ENCODE measurements around the gene CLEC4G.
A peak's percentile ranks its signal among the peaks of the same experiment; 100 is the strongest.

CLEC4G gene

GRCh38 chr19:7687177-7687576 is 44.7 kb downstream of the CLEC4G start:
- TF ChIP-seq CEBPB (IDR thresholded peaks at IDR 0.05) (no peak), EP300 (IDR thresholded peaks at IDR 0.05; ENCODE audit: borderline replicate concordance) (no peak), RAD21 (IDR thresholded peaks at IDR 0.05; ENCODE audit: low read depth) (no peak), EGR1 (IDR thresholded peaks at IDR 0.05) (no peak), REST (IDR thresholded peaks at IDR 0.05; ENCODE audit: low read depth) (no peak), TAF1 (IDR thresholded peaks at IDR 0.05; ENCODE audit: low read depth) (no peak), YY1 (IDR thresholded peaks at IDR 0.05; ENCODE audit: low read depth) (no peak), MAX (IDR thresholded peaks at IDR 0.05) (no peak), TEAD4 (IDR thresholded peaks at IDR 0.05) (no peak), TCF12 (IDR thresholded peaks at IDR 0.05; ENCODE audit: low read depth) (no peak), ZBTB7A (IDR thresholded peaks at IDR 0.05; ENCODE audit: low read depth) (no peak), USF1 (IDR thresholded peaks at IDR 0.05) (no peak), CREB1 (IDR thresholded peaks at IDR 0.05; ENCODE audit: low read depth) (no peak)

GRCh38 chr19:7685546-7686445 is 46.1 kb downstream of the CLEC4G start:
- 0 out of 2 replicates have a peak, but pooled peaks have one; percentile 42 for TF ChIP-seq ZBTB7A (IDR thresholded peaks at IDR 0.05; ENCODE audit: low read depth)
- TF ChIP-seq TAF1 (IDR thresholded peaks at IDR 0.05; ENCODE audit: low read depth): no peak

GRCh38 chr19:7682175-7682855 is 49.6 kb downstream of the CLEC4G start:
- TF ChIP-seq NFIC (IDR thresholded peaks at IDR 0.05) (no peak), ZBTB7A (IDR thresholded peaks at IDR 0.05; ENCODE audit: low read depth) (no peak), EP300 (IDR thresholded peaks at IDR 0.05; ENCODE audit: borderline replicate concordance) (no peak), TCF12 (IDR thresholded peaks at IDR 0.05; ENCODE audit: low read depth) (no peak), FOXM1 (IDR thresholded peaks at IDR 0.05; ENCODE audit: borderline replicate concordance, low read depth) (no peak), RAD21 (IDR thresholded peaks at IDR 0.05; ENCODE audit: low read depth) (no peak), MAX (IDR thresholded peaks at IDR 0.05) (no peak), TEAD4 (IDR thresholded peaks at IDR 0.05) (no peak), YY1 (IDR thresholded peaks at IDR 0.05; ENCODE audit: low read depth) (no peak)

- peak; percentile 9; the same call in 1 of the 2 replicates for TF ChIP-seq RAD21 (IDR thresholded peaks at IDR 0.05; ENCODE audit: low read depth)
- no peak for TF ChIP-seq USF1 (IDR thresholded peaks at IDR 0.05)
- peak; percentile 85 for TF ChIP-seq CEBPB (IDR thresholded peaks at IDR 0.05)
These were observed 50.4 kb downstream of the CLEC4G start for GRCh38 chr19:7681340-7682174.

- TF ChIP-seq TAF1 (IDR thresholded peaks at IDR 0.05; ENCODE audit: low read depth): peak; percentile 58; the same call in 1 of the 2 replicates
- TF ChIP-seq NFIC (IDR thresholded peaks at IDR 0.05): no peak
- no peak for TF ChIP-seq TEAD4 (IDR thresholded peaks at IDR 0.05)
- TF ChIP-seq REST (IDR thresholded peaks at IDR 0.05; ENCODE audit: low read depth): no peak
- TF ChIP-seq USF1 (IDR thresholded peaks at IDR 0.05): no peak
- TF ChIP-seq ZBTB7A (IDR thresholded peaks at IDR 0.05; ENCODE audit: low read depth): peak; percentile 98
- TF ChIP-seq RAD21 (IDR thresholded peaks at IDR 0.05; ENCODE audit: low read depth): peak; percentile 84
- TF ChIP-seq YY1 (IDR thresholded peaks at IDR 0.05; ENCODE audit: low read depth): peak; percentile 64; the same call in 1 of the 2 replicates
- no peak for TF ChIP-seq FOXM1 (IDR thresholded peaks at IDR 0.05; ENCODE audit: borderline replicate concordance, low read depth)
- TF ChIP-seq EGR1 (IDR thresholded peaks at IDR 0.05): peak; percentile 68; the same call in 1 of the 2 replicates
These were observed 51.1 kb downstream of the CLEC4G start, which contains the start of gene TRAPPC5 for GRCh38 chr19:7680606-7681339. Gene TRAPPC5 (plus strand): TSS chr19:7680833. CDS start chr19:7682254, 1,421 bp downstream.

All from Ishikawa (cell line).